Measurements from ENCODE around the gene AHNAK. TPM values are rescaled to one million over a fixed set of nuclear protein-coding genes. Genes with fewer than 3 reads are reported as not detected.

The AHNAK gene
- total RNA-seq, 4 donors from 2014 or later: 571 to 1,016 (median 697) TPM

DNA sequence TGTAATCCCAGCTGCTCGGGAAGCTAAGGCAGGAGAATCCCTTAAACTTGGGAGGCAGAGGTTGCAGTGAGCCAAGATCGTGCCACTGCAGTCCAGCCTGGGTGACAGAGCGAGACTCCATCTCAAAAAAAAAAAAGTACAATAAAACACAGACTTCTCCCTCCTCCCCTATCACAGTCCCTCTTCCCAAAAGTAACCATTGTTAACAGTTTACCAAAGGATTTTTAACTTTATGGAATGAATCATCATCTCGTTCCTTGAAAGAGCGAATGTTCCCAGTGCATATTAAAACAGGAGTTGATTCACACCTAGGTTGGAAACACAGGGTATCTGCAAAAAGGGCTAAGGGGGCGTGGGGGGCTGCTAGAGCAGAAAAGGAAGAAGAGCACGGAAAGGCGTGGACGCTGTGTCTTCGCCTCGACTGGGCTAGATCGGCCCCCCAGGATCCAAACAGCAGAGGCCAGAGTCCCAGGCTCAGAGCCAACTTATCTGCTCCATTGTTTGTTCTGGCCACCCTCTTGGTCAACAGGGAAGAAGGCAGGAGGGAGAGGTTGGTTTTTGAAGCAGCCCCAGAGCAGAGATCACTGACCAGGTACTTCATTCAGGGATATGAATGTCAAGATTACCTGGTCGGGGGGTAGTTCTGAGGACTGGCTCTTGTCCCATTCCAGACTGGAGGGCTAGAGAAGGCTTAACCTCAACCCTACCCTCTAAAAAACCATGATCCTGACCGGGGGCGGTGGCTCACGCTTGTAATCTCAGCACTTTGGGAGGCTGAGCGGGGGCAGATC, 2.1 kb upstream of the AHNAK start:
- Histone ChIP-seq H3K4me1 (peaks cover 13 to 68% (median 28%) of the 10 kb centered on the region in 4 donors), H3K9me3 (no peaks in the 10 kb centered on the region), H3K27ac (peak overlapping the region in 2 of 4 donors; percentile 62 to 98), H3K27me3 (no peaks in the 10 kb centered on the region), H3K36me3 (no peaks in the 10 kb centered on the region), H3K4me3 (no peak overlapping the region)
- DNase-seq: no peak
- TF ChIP-seq, protein P1, sequence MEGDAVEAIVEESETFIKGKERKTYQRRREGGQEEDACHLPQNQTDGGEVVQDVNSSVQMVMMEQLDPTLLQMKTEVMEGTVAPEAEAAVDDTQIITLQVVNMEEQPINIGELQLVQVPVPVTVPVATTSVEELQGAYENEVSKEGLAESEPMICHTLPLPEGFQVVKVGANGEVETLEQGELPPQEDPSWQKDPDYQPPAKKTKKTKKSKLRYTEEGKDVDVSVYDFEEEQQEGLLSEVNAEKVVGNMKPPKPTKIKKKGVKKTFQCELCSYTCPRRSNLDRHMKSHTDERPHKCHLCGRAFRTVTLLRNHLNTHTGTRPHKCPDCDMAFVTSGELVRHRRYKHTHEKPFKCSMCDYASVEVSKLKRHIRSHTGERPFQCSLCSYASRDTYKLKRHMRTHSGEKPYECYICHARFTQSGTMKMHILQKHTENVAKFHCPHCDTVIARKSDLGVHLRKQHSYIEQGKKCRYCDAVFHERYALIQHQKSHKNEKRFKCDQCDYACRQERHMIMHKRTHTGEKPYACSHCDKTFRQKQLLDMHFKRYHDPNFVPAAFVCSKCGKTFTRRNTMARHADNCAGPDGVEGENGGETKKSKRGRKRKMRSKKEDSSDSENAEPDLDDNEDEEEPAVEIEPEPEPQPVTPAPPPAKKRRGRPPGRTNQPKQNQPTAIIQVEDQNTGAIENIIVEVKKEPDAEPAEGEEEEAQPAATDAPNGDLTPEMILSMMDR (IDR thresholded peaks at IDR 0.05): no peak
- no peak for TF ChIP-seq POLR2A (IDR thresholded peaks at IDR 0.05)

DNA sequence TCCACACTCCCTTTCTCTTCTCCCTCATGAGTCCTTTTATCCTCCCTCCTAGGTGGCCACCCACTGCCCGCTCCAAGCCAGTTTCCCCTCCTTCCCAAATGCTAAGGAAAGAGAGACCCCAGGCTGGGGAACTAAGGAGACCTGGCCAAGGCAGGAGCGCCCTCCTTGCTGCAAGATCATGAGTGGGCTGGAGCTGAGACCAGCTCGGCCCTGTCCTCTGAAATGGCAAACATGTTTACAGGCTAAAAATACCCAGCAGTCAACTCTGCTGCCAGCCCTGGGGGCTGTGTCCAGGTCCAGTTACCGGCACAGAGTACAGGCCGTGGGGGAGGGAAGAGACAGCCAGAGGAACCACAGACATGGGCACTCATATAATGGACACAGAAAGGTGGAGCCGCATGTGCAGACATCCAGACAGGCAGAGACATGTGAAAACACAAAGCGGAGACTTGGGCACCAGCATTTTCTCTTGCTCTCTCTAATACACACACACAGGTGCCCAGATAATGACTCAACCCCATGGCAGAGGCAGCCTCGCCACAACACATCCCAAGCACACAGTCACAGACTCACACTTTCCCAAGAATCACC, 1.2 kb upstream of the AHNAK start:
- TF ChIP-seq POLR2A (IDR thresholded peaks at IDR 0.05): no peak
- TF ChIP-seq, protein P1 (IDR thresholded peaks at IDR 0.05): no peak
- H3K36me3 ChIP-seq: no peaks in the 10 kb centered on the region
- peak overlapping the region in 3 of 4 donors; percentile 85 to 99 (median 88) for H3K4me3 ChIP-seq
- H3K27ac ChIP-seq: peak overlapping the region; percentile 87 to 99 (median 93)
- peaks cover 11 to 68% (median 30%) of the 10 kb centered on the region in 4 donors for H3K4me1 ChIP-seq
- H3K27me3 ChIP-seq: no peaks in the 10 kb centered on the region
- no peaks in the 10 kb centered on the region for H3K9me3 ChIP-seq
- DNase-seq: no peak

DNA sequence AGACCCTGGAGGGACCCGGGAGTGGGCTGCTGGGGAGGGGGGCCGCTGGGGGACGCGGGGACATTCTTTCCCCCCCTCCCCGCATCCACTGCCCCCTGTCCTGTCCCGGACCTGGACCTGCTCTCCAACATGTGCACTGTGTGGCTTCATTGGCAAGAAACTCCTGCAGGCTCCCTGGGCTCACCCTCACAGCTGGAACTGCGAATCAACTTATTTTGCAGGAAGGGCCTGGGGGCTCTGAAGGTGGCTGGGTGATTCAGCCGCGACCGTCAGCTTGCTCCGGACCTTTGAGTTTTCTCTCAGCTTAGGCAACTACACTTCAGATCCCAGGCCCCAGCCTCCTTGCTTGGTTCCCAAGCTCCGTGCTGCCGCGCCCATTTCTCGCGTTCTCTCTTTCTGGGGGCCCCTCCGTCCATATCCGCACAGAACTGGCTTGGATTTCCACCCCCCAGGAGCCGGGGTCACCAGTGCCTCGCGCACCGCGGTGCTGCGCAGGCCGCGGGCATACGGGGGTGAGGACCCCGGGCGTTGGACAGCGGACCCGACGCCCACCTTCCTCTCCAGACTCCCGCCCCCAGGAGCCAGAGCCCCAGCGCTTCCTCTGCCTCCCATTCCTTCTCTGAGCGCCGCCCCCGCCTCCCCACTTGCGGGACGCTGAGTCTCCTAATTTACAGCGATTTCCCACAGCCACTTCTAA, 471 bp upstream of the AHNAK start:
- Histone ChIP-seq H3K36me3 (no peaks in the 10 kb centered on the region), H3K27ac (peak overlapping the region; percentile 87 to 99 (median 93)), H3K27me3 (no peaks in the 10 kb centered on the region), H3K9me3 (no peaks in the 10 kb centered on the region), H3K4me3 (peak overlapping the region; percentile 80 to 99 (median 86)), H3K4me1 (peaks cover 7 to 67% (median 31%) of the 10 kb centered on the region in 4 donors)
- no peak for DNase-seq
- TF ChIP-seq, protein P1 (IDR thresholded peaks at IDR 0.05): no peak
- no peak for TF ChIP-seq POLR2A (IDR thresholded peaks at IDR 0.05)

DNA sequence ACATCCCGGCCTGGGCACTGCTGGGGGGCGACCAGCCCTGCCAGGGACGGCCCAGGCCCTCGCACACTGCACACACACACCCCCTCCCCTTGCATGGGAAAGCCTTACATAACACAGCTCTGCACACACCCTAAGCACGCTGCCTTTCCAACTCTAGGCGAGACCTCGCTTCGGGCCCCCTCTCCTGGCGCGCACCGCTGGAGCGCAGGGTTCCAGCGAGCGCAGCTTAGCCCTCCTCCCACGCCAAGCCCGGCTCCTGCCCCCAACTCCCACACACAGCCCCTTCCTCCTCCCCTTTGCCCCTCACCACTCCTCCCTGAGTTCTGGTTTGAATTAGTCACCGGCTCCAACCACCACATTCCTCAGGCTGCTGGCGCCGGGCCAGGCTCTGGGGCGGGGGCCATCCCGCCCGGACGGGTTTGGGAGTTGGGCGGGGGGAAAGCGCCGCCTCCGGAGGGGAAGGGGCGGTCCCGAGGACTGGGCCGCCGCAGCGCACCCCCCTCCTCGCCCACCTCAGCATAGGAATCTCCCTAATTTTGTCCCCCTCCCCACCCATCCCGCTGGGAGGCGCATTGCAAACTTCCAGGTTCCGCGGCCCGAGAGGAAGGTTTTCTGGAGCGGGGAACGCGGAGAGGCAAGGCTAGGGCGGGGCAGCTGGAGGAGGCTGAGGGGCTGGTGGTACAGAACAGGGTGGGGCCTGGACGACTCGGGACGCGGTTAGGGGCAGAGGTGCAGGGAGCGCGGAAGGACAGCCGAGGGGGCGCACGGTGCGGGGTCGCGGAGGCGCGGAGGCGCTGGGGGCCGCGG, 966 bp downstream of the AHNAK start:
- Histone ChIP-seq H3K27ac (peak overlapping the region; percentile 87 to 99 (median 93)), H3K4me3 (peak overlapping the region; percentile 80 to 99 (median 86)), H3K27me3 (no peaks in the 10 kb centered on the region), H3K9me3 (no peaks in the 10 kb centered on the region), H3K4me1 (peaks cover 8 to 68% (median 34%) of the 10 kb centered on the region in 4 donors), H3K36me3 (no peaks in the 10 kb centered on the region)
- peak; percentile 39 to 60 for TF ChIP-seq POLR2A (IDR thresholded peaks at IDR 0.05)
- TF ChIP-seq, protein P1 (IDR thresholded peaks at IDR 0.05): no peak
- DNase-seq: peak; percentile 55 to 93 (median 90)

Data from Peyer's patch (tissue), 4 donors.